ENCODE results near the gene ASPSCR1. TPM values are rescaled to one million over a fixed set of nuclear protein-coding genes. Genes with fewer than 3 reads are reported as not detected.

ASPSCR1 gene
- total and polyA plus RNA-seq, 2 of the 13 experiments (the other 11 are each of a cell fraction or from before 2014, with no cell fraction given): 274 to 314 TPM

- TF ChIP-seq ARID4A (CRISPR knock-in tag; IDR thresholded peaks at IDR 0.05; ENCODE audit: borderline replicate concordance) (peak; percentile 34), SIN3A (IDR thresholded peaks at IDR 0.05; ENCODE audit: borderline replicate concordance, low read depth, low read length) (no peak), PCBP1 (IDR thresholded peaks at IDR 0.05; ENCODE audit: borderline replicate concordance, low read depth, low read length) (0 out of 2 replicates have a peak, but pooled peaks have one; percentile 51), ZNF784 (CRISPR knock-in tag; IDR thresholded peaks at IDR 0.05; ENCODE audit: borderline replicate concordance) (no peak; the same call in 1 of the 2 replicates), DMTF1 (CRISPR knock-in tag; IDR thresholded peaks at IDR 0.05) (0 out of 2 replicates have a peak, but pooled peaks have one; percentile 64), ZNF501 (CRISPR knock-in tag; IDR thresholded peaks at IDR 0.05) (0 out of 2 replicates have a peak, but pooled peaks have one; percentile 45), MTF1 (CRISPR knock-in tag; IDR thresholded peaks at IDR 0.05) (peak; percentile 61; the same call in 1 of the 2 replicates), ZNF646 (CRISPR knock-in tag; IDR thresholded peaks at IDR 0.05) (peak; percentile 34; the same call in 1 of the 2 replicates), MED8 (CRISPR knock-in tag; IDR thresholded peaks at IDR 0.05; ENCODE audit: insufficient replicate concordance) (peak; percentile 75), MED13 (CRISPR knock-in tag; IDR thresholded peaks at IDR 0.05) (peak; percentile 60), ZNF547 (CRISPR knock-in tag; IDR thresholded peaks at IDR 0.05) (0 out of 2 replicates have a peak, but pooled peaks have one; percentile 40), ZIK1 (CRISPR knock-in tag; IDR thresholded peaks at IDR 0.05; ENCODE audit: borderline replicate concordance, low read depth) (0 out of 2 replicates have a peak, but pooled peaks have one; percentile 23)
Measured at GRCh38 chr17:81960130-81960958, 17.1 kb upstream of the ASPSCR1 start (continued).
